HG03196 (cell line): ENCODE data around the gene TSPAN13.

ENCODE experiments used
- ATAC-seq: cut with Tn5 transposase; IDR thresholded peaks from one replicate; pipeline ENCODE4 v1.9.1; 2021; ENCODE audit not compliant: unreplicated experiment

The TSPAN13 gene

DNA sequence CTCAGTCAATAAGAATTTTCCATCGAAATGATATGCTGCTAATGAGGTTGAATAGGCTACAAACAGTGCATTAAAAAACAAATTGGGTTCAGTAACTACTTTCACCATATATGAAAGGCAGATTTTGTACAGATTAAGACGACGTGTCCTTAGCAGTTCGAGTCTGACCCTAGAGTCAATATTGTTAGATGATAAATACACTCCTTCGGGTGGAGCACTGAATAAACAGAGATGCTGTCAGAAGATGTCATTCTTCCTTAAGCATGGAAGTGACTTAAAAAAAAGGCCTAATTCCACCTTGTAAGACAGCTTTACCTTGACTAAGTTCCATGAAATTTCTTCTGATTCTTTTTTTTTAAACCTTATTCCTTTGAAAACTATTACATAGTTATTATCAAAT, 57.0 kb downstream of the TSPAN13 start:
- no peak for ATAC-seq

DNA sequence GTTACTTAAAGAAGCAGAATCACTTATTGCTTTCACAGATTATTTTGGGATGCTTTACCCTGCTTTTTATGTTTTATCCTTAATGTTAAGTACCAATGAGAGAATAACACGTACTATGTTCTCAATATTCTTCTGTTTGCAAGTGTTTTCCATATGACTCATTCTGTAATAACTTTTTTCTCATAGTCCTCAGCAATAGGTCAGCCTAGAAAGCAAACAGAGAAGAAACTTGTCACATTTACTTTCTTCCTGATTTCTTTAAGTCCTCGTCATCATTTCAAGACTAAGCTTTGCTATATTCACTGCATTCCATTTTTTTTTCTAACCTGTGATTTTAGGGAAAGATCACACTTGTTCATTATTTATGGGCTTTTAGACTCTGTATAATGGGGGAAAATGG, 58.0 kb downstream of the TSPAN13 start:
- ATAC-seq: no peak

DNA sequence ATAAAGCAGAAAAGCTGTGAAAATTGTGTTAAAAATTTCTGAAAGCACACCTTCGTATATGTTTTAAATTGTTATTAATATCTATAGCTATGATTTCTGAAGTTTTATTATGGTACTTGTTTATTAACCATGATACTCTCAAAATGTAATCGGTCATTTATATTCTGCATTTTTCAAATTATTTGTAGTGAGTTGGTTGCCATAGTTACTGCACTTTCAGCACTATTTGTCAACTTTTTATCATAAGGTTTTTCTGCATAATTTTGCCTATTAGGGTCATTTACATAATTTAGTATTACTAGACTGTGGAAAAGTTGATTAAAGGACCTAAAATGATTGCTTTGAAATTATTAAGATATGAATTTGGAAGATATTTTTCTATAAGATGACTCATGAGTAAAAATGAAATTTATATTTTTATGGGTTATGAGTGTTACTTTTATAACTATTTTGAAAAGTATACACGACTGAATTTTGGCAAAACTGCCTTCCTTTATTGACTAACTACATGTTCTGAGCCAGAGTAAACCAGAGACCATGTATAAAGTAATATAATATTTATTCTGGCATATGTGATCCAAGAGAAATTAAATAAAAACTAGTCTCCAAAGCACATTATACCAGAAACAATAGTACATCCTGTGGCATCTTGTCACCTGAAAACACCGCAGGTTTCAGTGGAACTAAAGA, 59.1 kb downstream of the TSPAN13 start:
- ATAC-seq: no peak

DNA sequence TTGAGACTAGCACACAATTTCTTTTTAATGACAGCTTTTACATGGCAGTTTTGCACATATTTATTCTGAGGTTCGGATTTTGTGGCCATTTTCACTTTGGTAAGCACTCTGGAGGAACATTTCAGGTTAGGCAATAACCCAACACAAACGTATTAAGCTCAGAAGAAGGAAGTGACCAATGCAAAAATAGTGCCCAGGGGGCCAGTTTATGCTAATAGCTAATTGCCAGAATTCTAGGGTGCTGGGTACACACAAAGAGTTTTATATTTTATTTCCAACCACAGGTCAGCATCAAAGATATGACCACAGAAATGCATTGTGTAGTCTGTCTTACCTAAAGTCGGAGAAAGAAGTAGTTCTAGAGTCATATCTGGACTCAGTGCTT, 59.7 kb downstream of the TSPAN13 start:
- ATAC-seq: no peak

DNA sequence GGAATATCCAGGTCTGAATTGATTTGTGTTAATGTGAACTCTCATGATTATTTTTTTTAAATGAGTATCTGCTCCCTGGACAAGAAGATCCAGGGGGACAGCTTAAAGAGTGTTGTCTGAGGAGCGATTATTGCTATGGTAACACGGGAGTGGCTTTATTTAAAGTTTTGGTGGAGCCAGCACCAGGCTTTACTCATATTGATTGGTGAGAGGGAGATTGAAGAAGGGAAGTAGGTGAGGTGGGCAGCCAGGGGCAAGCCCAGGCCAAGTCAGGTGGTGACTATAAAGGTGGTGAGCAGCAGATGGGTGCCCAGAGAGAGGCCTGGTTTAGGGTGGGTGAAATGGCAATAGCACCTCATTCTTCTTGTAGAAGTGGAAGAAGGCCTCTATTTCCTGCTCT, 61.4 kb downstream of the TSPAN13 start:
- ATAC-seq: no peak

DNA sequence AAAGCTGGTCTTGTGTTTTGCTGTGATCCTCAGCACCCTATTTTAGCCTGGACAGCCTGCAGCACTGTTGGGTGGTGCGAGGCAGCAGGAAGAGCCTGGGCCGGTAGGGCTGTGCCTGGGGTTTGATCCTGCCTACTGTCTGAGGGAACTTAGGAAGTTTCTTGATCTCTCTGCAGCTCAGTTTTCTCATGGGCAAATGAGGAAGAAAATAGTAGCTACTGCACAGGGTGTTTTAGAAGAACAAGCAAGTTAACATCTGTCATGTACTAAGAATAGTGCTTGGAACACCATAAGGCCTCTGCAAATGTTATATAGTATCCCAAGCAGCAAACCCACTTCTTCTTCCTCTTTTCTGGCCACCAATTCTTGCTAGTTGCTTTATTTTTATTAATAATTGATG, 63.3 kb downstream of the TSPAN13 start:
- no peak for ATAC-seq

DNA sequence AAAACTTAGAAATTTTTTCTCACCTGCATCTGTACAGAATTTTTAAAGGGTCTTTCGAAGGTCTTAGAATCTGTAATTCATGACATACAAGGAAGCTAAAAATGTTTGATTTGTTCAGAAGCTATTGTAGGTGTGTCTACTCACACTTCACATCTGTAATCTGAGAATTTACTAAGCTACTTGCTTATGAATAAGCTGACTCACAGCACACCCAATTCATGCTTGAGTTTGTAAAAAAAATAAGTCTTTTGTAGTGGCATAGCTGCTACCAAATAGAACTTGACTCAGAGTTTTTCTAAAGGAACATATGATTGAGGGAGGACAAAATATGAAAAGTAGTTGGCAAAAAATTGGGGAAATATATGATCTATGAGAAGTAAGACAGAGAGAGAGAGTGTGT, 64.0 kb downstream of the TSPAN13 start:
- no peak for ATAC-seq

DNA sequence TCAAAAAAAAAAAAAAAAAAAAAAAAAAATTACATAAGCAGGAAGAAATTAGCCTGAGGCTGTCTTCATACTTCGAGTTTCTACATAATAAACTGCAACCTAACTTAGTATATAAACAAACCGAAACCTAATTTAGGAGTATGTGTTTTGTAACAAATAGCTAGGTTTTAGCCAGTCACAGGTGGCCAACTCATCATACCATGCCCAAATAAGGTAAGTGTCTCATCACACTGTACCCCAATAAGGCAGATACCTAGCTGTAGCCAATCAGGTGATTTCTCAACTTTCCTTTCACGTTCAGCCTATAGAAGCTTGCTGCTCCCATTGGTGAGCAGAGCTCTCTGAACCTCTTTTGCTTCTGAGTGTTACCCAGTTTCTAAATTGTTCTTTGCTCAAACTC, 65.2 kb downstream of the TSPAN13 start:
- ATAC-seq: no peak

DNA sequence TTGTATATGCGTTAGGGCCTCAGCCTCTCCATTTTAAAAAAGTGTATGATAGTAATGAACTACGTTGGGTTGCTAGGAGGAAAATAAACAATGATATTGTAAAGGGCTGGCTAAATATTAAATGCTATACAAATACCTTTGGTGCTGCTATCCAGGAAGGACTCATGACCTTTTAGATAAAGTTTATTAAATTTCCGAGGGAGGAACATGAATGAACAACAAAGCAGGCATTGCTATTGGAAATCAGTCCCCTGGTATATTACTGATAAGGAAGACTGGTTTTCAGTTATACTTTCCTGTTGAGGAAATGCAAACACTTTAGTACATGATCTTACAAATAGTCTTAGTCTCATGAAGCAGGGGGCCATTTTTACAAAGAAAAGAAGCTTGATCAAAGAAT, 68.5 kb downstream of the TSPAN13 start:
- no peak for ATAC-seq

DNA sequence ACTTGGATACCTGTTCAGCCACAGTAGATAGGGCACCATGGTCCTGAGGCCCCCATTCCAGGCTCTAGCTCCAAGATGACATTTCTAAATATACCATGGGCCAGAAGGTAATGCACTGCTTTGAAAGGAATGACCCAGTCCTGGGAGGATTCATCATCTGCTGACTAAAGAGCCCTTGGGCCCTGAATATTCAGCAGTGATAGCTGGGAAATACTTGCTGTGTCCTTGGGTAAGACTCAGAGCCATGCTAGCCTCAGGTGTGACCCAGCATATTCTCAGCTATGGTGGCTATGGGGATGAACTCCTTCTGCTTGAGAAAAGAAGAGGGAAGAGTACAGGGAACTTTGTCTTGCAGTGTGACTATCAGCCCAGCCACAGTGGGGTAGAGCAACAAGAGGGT, 72.5 kb downstream of the TSPAN13 start:
- no peak for ATAC-seq

DNA sequence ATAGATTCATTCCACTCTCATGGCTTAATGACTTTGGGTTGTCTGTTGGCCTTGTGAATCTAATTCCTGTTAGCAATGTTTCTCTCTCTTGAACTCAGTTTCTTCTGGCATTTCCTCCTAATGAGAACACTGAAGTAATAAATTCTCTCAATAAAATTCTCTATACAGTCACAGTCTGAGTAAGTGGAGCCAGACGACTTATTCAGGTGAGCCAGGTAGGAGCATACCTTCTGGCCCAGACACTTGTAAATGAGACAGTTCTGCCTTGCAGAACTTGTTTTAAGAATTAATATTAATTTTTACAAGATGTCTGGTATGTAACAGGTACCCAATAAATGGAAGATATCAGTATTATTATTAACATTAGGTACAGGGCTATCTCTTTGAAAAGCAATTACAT, 79.8 kb downstream of the TSPAN13 start:
- ATAC-seq: no peak
